ENCODE measurements around the gene UBE4B. TPM values are rescaled to one million over a fixed set of nuclear protein-coding genes. Genes with fewer than 3 reads are reported as not detected.

UBE4B gene
- total and polyA plus RNA-seq, 4 donors, result 9.9 to 51.0 (median 28.2) TPM

DNA sequence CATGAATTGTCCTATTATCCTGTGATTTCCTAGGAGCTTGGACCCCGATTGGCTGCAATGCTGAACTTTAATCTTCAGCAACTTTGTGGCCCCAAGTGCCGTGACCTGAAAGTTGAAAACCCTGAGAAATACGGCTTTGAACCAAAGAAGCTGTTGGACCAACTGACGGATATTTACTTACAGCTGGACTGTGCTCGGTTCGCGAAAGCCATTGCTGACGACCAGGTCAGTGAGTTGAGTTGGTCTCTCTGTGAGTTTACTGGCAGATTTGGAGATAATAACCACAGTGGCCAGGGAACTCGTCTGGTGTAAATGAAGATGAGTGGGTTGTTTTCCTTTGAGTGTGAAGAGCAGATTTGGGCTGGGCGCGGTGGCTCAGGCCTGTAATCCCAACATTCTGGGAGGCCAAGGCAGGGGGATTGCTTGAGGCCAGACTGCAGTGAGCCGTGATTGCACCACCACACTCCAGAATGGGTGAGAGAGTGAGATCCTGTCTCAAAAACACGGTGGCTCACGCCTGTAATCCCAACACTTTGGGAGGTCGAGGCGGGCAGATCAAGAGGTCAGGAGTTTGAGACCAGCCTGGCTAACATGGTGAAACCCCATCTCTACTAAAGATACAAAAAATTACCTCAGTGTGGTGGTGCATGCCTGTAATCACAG, 138.5 kb downstream of the UBE4B start:
- Histone ChIP-seq H3K27ac (ENCODE audit: low read depth in 1 of 2, low read length in 1 of 2) (no peak overlapping the region), H3K9ac (ENCODE audit: insufficient read depth in 1 of 2, low read length in 2 of 2) (no peak overlapping the region), H3K4me1 (ENCODE audit: control insufficient read depth in 5 of 5, insufficient read depth in 5 of 5, low read length in 5 of 5) (no peaks in the 10 kb centered on the region), H3K36me3 (ENCODE audit: control insufficient read depth in 4 of 4, insufficient read depth in 4 of 4, low read length in 4 of 4) (peaks cover 12 to 40% (median 30%) of the 10 kb centered on the region in 4 donors), H3K9me3 (ENCODE audit: control insufficient read depth in 4 of 4, insufficient read depth in 3 of 4, low read length in 3 of 4) (peaks cover 0 to 3% (median under 1%) of the 10 kb centered on the region in 4 donors), H3K4me3 (no peak overlapping the region), H3K27me3 (ENCODE audit: control insufficient read depth in 3 of 3, insufficient read depth in 3 of 3, low read length in 2 of 3) (no peaks in the 10 kb centered on the region)
- ATAC-seq (ENCODE audit: insufficient read depth, low FRiP score) (no peak), DNase-seq (no peak)
- no peak for TF ChIP-seq CTCF (IDR thresholded peaks at IDR 0.05; ENCODE audit: control extremely low read depth, extremely low read depth)
- WGBS, 2 donors, result 93 to 95% methylated on average over 16 of the region's 16 CpGs

DNA sequence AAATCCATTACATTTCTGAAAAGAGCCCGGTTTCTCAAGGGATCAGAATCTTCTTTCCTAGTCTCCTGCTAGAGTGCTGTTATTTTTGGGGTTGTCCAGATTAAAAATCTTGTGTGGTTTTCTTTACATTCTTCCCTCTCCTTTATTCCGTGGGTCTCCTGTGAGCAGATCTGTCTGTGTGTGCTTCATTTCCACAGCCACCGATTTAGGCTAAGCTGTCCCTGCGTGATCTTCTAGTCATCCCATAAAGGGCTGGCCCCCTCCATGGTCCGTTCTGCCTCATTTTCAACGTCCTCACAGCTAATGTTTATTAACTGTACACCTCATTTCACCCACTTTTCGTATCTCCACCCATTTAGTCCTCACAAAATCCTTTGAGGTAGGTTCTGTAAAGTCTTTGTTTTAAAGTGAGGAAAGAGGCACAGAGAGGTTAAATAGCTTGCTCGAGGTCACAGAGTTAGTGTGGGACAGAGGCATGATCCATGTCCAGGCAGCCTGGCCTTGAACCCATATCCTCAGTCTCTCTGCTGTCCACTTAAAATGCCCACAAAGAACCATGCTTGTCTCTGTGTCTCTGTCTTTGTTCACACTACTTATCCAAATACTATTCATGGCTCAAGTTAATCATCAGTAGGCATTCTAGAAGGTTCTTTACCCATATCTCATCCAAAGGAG, 139.4 kb downstream of the UBE4B start:
- H3K9me3 ChIP-seq (ENCODE audit: control insufficient read depth in 4 of 4, insufficient read depth in 3 of 4, low read length in 3 of 4), result peaks cover 0 to 3% (median under 1%) of the 10 kb centered on the region in 4 donors
- no peak overlapping the region for H3K4me3 ChIP-seq
- no peak for TF ChIP-seq CTCF (IDR thresholded peaks at IDR 0.05; ENCODE audit: control extremely low read depth, extremely low read depth)
- H3K27ac ChIP-seq (ENCODE audit: low read depth in 1 of 2, low read length in 1 of 2), result no peak overlapping the region
- WGBS, 2 donors, result 94 to 95% methylated on average over 8 of the region's 8 CpGs
- H3K36me3 ChIP-seq (ENCODE audit: control insufficient read depth in 4 of 4, insufficient read depth in 4 of 4, low read length in 4 of 4), result peaks cover 12 to 39% (median 31%) of the 10 kb centered on the region in 4 donors
- H3K27me3 ChIP-seq (ENCODE audit: control insufficient read depth in 3 of 3, insufficient read depth in 3 of 3, low read length in 2 of 3), result no peaks in the 10 kb centered on the region
- no peaks in the 10 kb centered on the region for H3K4me1 ChIP-seq (ENCODE audit: control insufficient read depth in 5 of 5, insufficient read depth in 5 of 5, low read length in 5 of 5)
- ATAC-seq (ENCODE audit: insufficient read depth, low FRiP score), result no peak
- H3K9ac ChIP-seq (ENCODE audit: insufficient read depth in 1 of 2, low read length in 2 of 2), result no peak overlapping the region
- DNase-seq, result no peak

DNA sequence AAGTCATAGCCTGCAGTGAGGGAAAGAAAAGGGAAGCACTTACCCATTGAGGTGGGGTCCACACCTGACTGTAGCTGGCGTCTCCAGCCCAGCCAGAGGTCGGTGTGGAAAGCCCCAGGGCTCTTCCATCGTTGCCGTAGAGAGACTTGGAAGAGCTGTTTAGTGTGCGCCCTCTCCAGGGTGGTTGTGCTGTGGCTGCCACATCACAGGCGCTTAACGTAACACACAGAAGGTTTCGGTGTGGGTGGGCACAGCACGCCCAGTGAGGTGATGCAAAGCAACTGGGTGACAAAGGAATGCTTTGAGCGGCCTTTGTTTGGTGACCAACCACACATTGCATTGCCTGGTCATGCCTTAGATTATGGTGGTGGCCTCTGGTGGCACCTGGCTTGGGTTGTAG, 140.8 kb downstream of the UBE4B start:
- no peak for TF ChIP-seq CTCF (IDR thresholded peaks at IDR 0.05; ENCODE audit: control extremely low read depth, extremely low read depth)
- no peak overlapping the region for H3K9ac ChIP-seq (ENCODE audit: insufficient read depth in 1 of 2, low read length in 2 of 2)
- H3K9me3 ChIP-seq (ENCODE audit: control insufficient read depth in 4 of 4, insufficient read depth in 3 of 4, low read length in 3 of 4), result peaks cover 0 to 3% (median under 1%) of the 10 kb centered on the region in 4 donors
- H3K4me3 ChIP-seq, result no peak overlapping the region
- DNase-seq (no peak), ATAC-seq (ENCODE audit: insufficient read depth, low FRiP score) (no peak)
- no peaks in the 10 kb centered on the region for H3K4me1 ChIP-seq (ENCODE audit: control insufficient read depth in 5 of 5, insufficient read depth in 5 of 5, low read length in 5 of 5)
- 91 to 98% methylated on average over 10 of the region's 10 CpGs for WGBS, 2 donors
- no peaks in the 10 kb centered on the region for H3K27me3 ChIP-seq (ENCODE audit: control insufficient read depth in 3 of 3, insufficient read depth in 3 of 3, low read length in 2 of 3)
- no peak overlapping the region for H3K27ac ChIP-seq (ENCODE audit: low read depth in 1 of 2, low read length in 1 of 2)
- peaks cover 14 to 37% (median 27%) of the 10 kb centered on the region in 4 donors for H3K36me3 ChIP-seq (ENCODE audit: control insufficient read depth in 4 of 4, insufficient read depth in 4 of 4, low read length in 4 of 4)

Measured in lung (tissue), 12 donors.